AG08396 (cell line): ENCODE results near the gene BAHD1.
"Not testable (repeated sequence)": the region's sequence is repeated elsewhere in the genome, so short reads cannot be mapped to it uniquely, and the experiment has no call there.

ENCODE experiments used
- DNase-seq: peaks from one replicate; pipeline ENCODE4 v3.0.0; 2012; ENCODE audit warnings: low spot score, mixed read lengths

The BAHD1 gene

DNA sequence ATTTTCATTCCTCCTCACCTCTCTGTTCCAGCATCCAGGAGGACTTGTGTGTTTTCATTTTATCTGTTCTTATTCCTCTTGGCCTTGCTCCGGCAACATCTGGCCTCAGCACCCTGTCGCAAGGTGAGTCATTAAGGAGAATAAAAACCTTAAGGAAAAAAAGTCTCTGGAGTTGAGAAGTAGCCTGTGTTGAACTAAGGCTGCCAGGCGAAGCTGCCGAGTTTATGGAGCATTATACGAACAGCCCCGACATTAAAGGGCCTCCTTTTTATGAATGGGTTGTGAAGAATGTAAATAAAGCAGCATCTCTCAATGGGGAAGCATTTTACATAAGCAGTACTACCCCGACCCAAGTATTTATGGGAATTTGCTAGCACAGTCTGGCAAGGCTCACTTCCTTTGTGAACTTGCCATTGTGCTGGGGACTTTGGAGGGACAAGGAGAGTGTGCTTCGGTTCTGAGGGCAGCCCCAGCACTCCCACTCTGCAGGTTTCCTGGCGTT, 4.7 kb downstream of the BAHD1 start:
- peak; percentile 54 for DNase-seq

DNA sequence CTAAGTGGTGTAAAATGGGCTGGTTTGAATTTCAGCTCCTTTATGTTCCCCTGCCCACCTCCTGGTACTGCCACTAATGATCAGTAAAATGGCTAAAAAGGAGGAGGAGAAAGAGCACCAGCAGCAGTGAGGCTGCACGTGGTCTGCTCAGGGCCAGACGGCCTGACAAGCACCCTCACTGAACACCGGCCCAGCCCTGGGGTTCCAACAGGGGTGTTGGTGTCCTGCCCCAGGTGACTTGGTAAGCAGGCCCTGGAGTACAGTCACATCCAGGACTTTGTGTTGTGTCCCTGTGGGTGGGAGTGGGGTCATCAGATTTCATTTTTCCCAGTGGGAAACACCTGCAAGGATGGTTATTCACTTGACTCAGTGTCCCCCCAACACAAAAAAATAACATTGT, 5.4 kb downstream of the BAHD1 start:
- no peak for DNase-seq

DNA sequence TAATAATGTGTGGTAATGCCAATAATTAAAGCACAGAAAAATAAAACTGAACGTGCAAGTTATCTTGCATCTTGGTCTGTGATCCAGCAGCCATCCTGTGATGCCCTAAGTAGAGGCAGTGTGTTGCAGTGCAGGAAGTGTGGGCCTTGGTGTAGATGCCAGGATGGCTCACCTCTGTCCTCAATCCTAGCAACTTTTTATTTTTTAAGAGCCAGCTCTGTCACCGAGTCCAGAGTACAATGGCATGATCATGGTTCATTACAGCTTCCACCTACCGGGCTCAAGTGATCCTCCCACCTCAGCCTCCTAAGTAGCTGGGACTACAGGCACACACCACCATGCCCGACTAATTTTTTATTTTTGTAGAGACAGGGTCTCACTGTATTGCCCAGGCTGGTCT, 7.6 kb downstream of the BAHD1 start:
- DNase-seq = no peak

DNA sequence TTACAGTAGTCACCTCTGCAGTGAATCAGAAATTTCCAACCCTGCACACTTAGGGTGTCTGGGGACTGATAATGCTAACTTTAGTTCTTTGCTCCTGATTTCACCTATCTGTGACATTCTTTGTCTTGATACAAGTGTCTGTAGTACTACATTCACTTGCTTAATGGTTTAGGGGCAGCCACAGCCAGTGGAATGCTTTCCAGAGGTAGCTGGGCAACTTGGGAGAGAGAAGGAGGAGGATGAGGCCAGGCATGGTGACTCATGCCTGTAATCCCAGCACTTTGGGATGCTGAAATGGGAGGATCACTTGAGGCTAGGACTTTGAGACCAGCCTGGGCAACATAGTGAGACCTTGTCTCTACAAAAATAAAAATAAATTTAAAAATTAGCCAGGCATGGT, 8.5 kb downstream of the BAHD1 start:
- DNase-seq = no peak

DNA sequence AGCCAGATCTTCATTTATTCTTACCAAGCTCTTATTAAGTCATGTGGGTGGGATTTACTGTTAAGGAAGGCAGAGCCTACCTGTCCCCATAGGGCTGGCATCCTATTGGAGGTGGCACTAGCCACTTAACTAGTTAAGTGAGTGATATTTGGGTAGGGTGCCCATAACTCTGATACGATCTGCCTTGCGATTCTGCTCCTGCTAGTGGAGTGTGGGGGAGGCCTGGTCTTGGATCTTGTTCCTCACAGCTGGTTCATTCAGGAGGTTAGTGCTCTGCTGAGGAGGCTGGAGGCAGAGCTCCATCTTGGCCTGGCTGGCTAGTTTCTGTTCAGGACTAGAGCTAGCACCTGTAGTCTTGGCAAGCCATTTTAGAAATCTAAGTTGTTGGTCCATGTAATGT, 9.3 kb downstream of the BAHD1 start:
- no peak for DNase-seq

DNA sequence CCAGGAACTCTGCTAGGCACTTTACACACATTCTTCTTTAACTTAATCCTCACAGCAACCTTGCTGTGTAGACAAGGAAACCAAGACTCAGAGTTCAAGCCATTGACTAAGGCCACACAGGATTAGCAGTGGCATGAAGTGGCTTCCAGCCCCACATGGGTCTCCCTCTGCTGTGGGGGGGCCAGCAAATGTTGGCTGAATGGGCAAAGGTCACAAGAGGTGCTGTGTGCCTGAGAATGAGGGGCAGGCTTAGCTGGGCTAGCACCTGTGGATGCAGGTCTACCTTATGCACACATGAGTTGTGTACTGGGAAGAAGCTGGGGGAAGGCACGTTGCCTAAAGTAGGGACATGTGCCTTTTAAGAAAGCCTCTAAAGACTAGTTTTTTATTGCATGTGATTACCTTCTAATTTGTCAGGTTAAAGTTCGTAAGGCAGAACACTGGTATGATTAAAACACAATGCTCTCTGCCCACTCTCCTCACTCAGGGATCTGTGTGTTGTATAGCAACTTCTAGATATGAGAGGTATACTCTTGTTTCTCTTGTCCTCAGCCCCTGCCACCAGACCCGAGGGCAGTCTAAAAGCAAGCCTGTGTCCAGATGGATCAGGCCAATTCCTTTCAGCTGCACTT, 10.9 kb downstream of the BAHD1 start:
- DNase-seq = no peak

DNA sequence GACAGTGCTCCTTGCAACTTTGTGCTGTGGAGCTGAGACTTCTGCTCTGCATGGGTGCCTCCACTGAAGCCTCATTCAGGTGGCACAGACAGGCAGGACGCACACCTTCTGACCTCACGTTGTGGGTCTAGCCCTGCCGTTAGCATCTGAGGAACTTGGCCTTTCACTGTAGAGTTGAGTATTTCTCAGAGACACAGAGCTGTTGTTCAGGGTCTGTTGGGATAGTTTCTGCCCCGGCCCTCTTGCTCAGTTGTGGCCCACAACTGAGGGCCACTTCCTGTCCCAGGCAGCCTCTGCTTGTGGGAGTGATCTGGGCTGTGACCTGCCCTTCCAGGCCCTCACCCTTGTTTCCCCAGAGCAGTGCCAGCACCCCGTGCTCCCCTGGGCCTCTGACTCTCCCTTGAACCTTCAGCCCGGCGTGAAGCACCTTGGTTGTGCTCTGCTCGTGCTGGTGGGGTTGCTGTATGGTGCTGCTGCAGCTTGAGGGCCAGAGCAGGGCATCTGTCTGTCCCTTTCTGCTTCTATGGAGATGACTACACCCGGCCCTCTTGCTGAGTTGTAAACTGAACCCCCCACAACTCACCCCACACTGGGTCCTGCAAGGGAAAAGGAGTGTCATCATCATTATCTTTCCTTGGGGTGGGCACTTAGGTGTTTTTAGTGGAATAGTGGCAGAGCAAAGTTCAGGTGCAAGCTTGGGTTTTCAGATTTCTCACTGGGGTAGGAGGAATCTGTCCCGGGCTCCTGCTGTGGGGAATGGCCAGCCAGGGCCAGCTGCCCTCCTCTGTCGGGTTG, 11.7 kb downstream of the BAHD1 start:
- DNase-seq = no peak

DNA sequence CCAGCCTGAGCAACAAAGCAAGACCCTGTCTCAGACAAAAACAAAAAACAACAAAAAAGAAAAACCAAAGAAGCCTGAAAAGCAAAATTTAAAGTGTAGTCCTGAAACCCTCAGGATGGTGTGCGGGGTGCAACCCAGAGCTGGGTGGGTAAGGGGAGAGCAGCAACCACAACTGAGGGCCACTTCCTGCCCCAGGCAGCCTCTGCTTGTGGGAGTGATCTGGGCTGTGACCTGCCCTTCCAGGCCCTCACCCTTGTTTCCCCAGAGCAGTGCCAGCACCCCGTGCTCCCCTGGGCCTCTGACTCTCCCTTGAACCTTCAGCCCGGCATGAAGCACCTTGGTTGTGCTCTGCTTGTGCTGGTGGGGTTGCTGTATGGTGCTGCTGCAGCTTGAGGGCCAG, 13.2 kb downstream of the BAHD1 start:
- not testable (repeated sequence) for DNase-seq

DNA sequence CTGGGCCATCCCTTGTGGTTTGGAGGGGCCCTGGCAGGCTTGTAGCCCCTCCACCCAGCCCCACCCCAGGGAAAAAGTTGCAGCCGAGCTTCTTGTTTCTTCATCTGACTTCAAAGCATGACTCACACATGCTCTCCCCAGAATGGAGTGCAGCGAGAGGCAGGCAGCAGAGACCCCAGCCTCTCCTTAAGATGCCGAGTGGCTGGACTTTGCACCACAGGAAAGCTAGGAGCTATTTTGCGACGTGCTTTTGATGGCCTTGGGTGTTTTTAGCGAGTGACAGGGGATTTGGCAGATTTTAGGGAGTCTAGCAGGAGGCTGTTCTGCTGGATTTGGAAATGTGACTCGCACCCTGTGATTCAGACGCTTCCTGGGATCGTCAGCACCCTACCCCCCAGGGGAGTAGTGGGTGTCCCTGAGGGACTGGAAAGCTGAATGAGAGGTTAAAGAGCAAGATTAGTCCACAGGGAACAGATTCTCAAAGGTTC, 14.2 kb downstream of the BAHD1 start:
- peak; percentile 68 for DNase-seq

DNA sequence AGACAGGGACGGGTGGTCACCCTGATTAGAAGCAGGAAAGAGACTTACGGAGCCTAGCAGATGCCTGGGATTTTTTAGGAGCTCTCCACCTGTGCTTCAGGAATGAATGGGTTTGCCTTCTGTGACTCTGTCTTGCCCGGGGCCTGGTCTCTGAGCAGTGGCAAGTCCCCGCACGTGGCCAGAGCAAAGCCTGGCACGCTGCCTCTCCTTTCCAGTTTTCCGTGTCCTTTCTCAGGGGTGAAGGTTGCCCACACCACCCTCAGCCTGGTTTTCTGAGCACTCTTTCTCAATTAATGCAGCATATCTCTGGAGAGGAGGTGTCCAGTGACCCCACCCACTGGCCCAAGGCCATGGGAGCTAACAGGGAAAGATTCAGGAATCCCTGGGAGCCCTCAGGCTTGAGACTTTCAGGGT, 15.6 kb downstream of the BAHD1 start:
- DNase-seq = no peak

DNA sequence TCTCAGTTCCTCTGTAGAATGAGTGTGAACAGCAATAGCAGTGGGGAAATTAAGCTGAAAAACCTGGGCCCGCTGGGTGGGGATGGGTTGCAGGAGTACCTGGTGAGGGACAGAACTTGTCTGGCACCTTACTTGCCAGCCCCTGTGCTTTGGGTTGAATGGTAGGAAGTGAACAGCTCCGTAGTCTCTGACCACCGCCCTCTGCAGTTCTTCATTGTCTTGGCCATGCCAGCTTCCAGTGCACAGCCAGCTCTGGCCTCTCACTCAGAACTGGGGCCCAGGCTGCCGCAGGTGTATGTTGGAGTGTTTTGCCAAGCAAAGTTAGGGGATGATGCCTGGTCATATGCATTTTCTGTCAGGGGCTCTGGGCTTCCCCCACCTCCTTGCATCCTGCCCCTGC, 16.0 kb downstream of the BAHD1 start:
- no peak for DNase-seq

DNA sequence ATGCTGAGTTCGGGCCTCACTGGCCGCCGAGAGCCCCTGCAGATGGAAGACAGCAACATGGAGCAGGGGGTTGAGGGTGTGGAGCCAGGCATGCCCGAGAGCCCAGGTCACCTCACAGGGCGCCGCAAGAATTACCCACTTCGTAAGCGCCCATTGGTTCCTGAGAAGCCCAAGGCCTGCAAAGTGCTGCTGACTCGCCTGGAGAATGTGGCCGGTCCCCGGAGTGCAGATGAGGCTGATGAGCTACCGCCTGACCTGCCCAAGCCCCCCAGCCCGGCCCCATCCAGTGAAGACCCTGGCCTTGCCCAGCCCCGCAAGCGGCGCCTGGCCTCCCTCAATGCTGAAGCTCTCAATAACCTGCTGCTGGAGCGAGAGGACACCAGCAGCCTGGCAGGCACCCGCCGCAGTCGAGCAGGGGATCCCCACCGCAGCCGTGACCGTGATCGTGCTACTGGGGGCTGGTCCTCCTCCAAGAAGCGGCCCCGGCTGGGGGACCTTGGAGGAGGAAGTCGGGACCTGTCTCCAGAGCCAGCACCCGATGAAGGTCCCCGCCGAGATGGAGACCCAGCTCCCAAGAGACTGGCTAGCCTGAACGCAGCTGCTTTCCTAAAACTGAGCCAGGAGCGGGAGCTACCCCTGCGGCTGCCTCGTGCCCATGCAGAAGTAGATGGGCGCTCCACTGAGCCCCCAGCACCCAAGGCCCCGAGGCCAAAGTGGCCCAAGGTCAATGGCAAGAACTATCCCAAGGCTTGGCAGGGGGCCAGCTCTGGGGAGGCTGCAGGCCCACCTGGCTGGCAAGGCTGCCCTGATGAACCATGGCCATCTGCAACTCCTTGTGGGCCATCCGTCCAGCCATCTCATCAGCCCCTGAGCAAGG, 18.0 kb downstream of the BAHD1 start:
- no peak for DNase-seq

DNA sequence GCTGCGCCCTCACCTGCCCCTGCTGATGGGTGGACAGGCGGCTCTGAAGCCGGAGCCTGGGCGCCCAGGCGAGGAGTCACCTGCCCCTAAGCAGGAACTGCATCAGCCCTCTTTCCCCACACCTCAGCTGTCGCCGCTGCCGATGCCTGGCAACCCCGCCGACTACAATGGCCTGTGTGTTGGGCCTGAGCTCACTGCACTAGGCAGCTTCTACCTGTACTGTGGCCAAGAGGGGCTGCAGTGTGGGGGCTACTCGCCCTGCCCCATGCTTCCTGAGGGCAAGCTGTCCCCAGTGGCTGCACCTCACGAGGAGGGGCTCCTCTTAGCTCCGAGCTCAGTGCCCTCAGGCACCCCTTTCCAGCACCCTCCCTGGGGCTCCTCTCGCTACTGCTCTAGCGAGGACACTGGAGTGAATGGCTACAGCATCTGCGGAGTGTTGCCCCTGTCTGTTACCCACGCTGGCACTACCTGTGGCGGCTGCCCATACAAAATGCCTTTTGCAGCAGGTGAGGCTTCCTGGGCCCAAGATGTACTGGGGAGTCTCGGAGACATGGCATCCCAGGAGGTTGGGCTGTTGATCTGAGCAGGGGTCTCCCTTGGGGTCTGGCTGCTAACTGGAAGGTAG, 18.8 kb downstream of the BAHD1 start:
- no peak for DNase-seq

DNA sequence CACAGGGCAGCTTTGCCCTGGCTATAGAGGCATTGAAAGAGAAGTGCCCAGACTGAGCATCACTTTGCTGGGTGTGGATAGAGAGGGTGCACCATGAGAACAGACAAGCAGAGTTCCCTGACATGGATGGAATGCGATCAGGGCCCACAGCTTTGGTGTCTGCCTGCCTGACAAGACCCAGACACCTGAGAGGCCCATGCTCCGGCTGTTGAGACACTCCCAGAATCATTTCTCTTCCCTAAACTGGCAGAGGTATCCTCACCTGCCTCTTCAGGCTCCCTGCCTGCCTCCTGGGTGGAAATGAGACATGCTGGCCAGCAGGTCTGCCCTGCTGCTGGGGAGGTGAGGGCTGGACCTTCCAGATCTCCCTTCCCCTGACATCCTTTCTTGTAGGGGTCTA, 19.7 kb downstream of the BAHD1 start:
- no peak for DNase-seq

DNA sequence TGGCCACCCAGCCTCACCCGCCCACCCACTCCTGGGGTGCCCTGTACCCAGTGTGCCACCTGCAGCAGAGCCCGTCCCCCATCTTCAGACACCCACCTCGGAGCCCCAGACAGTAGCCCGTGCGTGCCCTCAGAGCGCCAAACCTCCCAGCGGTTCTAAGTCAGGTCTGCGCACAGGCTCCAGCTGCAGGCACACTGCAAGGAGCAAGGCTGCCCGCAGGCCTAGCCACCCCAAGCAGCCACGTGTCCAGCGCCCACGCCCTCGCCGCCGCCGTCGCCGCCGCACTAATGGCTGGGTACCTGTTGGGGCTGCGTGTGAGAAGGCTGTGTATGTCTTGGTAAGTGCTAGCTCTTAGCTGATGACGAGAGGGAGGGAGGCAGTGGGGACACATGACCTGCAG, 21.2 kb downstream of the BAHD1 start:
- no peak for DNase-seq

DNA sequence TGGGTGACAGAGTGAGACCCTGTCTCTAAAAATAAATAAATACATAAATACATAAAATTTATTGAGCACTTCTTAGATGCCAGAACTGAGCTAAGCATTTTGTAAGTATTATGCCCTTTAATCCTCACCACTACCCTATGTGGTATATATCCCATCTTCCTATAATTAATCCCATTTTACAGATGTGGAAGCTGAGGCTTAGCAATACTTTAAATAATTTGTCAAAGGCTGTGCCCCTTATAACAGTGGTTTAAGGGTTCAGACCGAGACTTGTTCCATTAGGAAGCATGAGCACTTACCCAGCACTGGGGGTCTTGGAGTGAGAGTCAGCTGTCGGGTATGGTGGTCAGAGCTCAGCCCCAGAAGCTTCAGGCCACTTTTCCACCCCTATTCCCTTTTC, 22.5 kb downstream of the BAHD1 start:
- DNase-seq = no peak

DNA sequence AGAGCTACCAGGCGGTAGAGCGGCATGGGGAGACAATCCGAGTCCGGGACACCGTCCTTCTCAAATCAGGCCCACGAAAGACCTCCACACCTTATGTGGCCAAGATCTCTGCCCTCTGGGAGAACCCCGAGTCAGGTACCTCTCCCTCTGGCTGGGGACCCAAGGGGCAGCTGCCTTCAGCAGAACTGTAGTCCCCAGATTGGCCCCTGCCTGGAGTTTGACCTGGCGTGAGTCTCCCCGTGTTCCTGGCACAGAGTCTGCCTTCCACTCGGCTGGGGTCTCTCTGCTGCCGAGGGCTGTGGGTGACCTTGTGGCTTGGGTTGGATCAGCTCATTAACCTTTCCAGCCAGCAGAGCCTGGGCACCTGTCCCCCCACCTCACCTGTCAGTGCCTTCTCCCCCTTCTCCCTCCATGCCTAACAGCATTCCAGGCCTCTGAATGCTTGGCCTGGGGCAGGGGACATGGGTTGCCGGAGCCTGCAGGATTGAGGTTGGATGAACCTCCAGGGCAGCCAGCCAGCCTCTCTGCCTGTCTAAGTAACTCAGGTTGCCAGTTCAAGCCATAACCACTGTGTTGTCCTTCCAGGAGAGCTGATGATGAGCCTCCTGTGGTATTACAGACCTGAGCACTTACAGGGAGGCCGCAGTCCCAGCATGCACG, 23.3 kb downstream of the BAHD1 start:
- DNase-seq = no peak

DNA sequence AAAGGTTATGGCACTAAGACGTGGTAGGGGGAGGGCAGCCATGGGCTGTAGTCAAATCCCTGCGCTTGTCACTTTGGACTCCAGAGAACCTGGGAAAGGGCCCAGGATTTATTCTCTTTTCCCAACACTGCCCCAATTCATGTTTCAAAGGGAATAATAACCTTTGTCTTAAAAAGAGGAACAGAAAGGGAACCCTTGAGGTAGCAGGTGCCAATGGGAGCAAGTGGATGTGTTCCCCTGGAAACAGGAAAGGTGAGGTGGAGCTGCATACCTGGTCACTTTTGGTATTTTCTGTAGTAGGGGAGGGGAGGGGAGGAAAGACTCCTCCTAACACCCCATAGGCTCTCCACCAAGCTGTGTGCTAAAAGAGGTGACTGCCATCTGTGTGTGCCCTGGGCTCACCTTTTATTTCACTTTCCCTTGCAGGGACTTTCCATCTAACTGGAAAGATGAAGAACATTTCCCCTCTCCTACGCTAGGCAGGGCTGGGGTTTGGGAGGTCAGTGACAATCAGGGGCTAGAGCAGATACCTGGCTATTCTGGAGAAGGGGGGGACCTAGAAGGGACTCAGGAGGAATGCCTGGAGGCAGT, 23.9 kb downstream of the BAHD1 start:
- DNase-seq = no peak

DNA sequence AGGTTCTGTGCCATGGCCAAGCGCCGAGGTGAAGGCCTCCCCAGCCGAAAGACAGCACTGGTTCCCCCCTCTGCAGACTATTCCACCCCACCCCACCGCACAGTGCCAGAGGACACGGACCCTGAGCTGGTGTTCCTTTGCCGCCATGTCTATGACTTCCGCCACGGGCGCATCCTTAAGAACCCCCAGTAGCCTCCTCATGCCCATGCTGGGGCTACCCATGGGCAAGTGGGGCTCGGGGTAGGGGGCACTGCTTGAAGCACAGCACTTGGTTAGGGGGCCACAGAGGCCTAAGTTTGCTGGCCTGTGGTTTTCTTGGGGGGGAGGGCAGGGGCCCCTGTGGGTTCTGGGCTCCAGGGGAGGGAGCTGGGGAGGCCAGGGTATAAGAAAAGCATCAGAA, 25.2 kb downstream of the BAHD1 start:
- DNase-seq = no peak

DNA sequence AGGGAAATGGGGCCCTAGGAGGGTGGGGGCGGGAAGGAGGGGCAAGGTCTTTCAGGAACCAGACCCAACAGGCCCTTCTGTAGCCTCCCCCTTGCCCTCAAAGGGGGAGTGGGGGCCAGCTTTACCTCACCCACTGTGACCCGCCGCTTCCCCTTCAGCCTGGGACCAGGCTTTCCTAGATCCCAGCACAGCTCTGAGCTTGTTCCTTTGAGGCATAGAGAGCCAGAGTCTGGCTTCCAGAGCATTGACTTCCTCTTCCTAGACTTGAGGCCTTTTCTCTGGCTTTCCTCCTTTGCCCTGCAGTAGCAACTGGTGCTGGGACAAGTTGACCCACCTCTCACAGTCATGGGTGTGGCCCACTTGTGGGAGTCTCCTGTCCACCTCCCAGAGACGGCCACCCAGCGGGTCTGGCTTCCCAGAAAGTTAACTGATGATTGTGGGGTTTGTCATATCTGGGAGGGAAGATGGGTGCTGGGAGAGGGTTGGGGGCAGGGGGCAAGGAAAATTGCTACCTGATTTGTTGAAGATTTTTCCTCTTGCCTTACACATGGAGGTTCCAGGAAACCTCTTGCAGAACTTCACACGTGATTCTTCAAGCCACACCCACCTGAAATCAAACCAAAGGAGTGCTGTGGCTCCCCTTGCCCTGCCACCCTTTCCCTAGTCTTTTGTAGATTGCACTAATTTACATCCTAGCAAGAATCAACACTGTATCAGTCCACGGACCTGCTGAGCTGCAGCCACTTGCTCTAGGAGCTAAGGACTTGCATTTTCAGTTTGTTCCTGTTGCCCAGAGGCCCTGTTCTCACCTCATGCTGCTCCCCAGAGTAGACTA, 25.9 kb downstream of the BAHD1 start:
- DNase-seq = no peak
